Testis (tissue), 2 donors: Measurements from ENCODE around the gene NAT16.

ENCODE experiments used
- CTCF ChIP-seq, 3 experiments: fragments of 450-650 bp in 2 of 3; fragments of 200-600 bp in 1 of 3; sonication (generic) in 1 of 3; IDR thresholded peaks; one replicate each; pipeline ENCODE4 v1.5.1; 2016 to 2019; ENCODE audit warnings: antibody characterized with exemption in 3 of 3, mild to moderate bottlenecking in 2 of 3, moderate library complexity in 1 of 3
- POLR2A ChIP-seq: fragments of 450-650 bp; IDR thresholded peaks from one replicate; pipeline ENCODE4 v1.6.1; 2017; ENCODE audit warnings: antibody characterized with exemption, mild to moderate bottlenecking, moderate library complexity

GRCh38 chr7:101127460-101128039, 52.5 kb downstream of the NAT16 start:
- TF ChIP-seq CTCF (IDR thresholded peaks at IDR 0.05) (no peak), POLR2A (no peak)
